HG03025 (cell line): ENCODE measurements around the gene FRYL.

Experiments
- ATAC-seq: cut with Tn5 transposase; IDR thresholded peaks from one replicate; pipeline ENCODE4 v1.9.1; 2021; ENCODE audit warnings: mild to moderate bottlenecking, moderate library complexity; ENCODE audit not compliant: unreplicated experiment, low FRiP score

FRYL gene

DNA sequence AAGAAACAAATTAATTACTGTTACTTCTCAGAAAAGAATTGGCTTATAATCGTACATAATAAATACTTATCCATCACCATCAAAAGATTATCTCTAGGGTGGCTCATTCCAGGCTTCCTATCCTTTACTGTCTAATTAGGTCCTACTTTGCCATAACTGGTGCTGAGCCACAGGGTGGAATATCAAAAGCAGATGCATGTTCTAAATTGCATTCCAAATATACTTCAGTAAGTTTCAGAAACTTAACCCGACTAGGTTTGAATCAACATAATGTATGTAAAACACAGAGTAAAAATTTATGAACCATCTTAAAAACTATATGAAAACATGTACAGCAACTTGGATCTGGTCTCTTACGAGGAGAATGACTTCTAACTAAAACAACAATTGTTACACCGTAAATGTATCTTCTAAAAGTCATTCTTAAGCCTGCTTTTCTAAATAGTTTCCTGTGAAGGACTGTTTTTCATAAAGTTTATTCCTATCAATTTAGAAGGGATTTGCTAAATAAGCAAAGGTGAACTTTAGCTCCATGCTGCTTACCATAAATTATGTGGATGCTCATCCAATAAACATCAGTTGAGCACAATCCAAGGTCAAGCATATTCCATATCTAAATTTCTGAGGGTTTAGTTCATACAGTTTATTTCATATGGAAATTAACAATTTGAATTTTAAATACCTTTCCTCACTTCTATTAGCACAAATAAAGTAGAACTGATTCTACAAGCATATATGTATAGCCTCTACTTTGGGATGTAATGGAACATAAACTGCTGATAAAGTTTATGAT lies 276.6 kb downstream of the FRYL start:
- no peak for ATAC-seq

DNA sequence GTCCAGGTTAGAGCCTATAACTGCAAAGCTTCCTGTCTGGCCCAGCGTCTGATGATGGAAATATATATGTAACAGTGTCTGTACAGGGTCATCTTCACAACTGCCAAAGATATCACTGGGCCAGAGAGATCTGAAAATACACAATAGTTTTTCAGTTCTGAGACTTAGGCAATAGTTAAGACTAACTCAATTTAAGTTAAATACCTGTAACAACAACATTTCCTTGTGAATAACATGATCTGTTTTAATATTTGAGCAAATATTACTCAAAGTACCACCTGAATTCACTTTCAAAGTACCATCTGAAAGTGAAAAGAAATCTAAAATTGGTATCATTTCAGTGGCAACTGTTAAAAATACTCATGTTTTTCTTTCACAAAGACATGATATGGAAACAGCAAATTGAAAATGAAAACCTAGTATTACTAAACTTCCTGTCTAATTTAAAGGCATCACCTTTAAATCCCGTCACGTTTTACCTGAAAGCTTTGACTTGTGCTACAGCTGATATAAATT lies 280.5 kb downstream of the FRYL start:
- peak; percentile 82 for ATAC-seq

DNA sequence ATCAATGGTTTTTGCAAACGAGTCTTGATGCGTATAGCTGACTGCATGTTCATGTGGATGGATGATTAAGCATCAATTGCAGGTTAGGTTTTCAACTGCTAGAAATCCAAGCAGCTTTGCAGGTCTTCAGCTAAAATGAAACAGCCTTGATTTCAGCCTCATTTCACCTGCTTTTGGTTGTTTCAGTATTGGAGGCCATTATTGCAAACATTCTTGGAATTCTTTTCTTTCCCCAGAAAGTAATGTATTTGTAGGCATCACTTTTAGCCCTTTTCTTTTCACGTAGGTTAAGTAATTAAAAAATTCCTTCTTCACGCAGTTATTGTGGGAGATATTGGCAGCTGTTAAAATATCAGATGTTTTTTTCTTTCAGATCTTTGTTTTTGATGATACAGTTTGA lies 281.2 kb downstream of the FRYL start:
- no peak for ATAC-seq

DNA sequence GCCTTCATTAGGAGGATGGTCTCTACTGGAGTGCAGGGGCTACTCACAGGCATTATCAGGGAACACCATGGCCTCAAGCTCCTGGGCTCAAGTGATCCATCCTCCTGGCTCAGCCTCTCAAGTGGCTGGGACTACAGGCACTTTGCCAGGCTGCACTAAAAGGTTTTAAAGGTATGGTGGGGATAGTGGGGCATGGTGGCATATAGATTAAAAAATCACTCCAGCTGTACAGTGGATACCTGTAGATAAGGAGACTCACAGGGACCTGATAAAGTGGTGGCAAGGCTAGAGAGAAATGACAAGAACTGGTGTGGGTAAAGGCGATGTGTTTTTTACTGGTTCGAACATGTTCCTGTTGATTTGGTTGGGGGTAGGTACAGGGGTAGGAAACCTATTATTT lies 284.1 kb downstream of the FRYL start:
- no peak for ATAC-seq

DNA sequence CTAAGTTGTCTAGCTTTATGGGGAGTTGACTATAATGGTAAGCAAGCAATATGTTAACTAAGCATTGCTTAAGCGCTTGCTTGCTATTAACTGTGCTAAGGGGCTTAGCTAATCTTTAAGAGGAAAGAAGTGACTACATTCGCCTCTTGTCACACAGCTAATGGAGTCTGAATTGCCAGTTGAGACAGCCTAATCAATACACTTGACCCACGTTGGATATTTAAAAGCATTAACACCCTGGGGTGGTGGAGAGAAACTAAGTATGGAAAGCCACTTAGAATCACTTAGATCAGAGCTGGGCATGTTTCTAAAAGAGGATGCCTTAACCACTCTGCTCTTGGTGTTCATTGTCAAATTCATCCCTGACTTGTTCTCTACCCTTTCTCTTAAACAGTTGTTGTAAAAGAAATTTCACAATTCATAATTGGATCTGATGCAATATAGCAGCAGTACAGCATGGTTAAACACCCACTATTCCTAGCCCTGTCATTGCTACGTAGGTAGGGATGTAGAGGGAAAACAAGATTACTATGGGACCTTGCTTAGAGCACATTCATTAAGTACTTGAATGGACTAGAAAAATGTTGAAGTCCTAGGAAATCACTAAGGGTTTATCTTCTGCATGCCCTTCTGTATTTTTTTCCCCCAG lies 286.5 kb downstream of the FRYL start:
- ATAC-seq = no peak

DNA sequence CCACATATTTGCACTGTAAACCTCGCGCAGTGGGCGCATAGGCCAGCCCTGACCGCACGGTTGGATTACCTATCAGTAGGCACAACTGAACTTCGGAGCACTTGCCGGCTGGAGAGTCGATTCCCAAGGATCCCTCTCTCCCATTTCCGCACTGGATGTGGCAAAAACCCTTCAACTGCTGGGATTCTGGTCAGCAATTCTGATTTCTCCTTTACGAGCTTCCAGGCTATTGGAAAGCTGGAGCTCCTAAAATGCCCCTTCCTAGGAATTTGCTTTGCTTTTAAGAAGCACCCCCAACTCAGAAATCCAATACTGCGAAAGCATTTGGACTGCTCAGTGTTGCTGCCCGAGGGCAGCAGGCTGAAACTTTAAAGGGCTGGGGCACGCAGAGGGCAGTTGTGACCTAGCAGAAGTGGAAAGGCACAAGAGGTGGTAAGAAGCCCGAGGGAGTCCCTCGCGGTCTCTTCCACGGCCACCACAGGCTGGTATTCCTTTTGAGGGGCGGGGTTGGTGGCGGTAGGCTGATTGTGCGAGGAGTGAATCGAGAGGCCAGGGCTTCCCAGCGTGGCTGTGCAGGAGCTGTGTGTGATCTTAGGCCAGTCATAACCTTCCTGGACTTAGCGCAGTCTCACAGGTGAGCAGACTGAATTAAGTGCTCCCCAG lies 288.4 kb downstream of the FRYL start:
- ATAC-seq = no peak

DNA sequence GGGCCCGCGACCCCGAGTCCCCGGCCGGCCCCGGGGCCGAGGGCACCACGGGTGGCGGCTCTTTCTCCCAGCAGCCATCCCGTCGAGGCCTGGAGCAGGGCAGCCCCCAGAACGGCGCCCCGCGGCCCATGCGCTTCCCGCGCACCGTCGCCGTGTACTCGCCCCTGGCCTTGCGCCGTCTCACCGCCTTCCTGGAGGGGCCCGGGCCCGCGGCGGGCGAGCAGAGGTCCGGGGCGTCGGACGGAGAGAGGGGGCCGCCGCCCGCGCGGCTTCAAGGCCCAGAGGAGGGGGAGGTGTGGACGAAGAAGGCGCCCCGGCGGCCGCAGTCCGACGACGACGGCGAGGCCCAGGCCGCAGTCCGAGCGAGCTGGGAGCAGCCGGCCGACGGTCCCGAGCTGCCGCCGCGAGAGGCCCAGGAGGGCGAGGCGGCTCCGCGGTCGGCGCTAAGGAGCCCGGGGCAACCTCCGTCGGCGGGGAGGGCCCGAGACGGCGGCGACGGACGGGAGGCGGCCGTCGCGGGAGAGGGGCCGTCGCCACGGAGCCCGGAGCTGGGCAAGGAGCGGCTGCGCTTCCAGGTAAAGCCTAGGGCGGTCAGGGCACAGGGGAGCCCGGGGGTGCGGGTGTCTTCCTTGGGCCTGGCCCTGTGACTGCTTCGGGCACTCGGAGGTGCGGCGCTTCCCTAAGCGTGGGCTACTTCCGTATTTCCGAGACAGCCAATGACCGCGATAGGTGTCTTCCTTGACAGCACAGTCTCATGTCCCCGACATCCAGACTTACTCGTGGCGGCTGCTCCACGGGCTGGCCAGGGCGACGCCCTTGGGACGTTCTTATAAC lies 289.2 kb downstream of the FRYL start:
- ATAC-seq = no peak

DNA sequence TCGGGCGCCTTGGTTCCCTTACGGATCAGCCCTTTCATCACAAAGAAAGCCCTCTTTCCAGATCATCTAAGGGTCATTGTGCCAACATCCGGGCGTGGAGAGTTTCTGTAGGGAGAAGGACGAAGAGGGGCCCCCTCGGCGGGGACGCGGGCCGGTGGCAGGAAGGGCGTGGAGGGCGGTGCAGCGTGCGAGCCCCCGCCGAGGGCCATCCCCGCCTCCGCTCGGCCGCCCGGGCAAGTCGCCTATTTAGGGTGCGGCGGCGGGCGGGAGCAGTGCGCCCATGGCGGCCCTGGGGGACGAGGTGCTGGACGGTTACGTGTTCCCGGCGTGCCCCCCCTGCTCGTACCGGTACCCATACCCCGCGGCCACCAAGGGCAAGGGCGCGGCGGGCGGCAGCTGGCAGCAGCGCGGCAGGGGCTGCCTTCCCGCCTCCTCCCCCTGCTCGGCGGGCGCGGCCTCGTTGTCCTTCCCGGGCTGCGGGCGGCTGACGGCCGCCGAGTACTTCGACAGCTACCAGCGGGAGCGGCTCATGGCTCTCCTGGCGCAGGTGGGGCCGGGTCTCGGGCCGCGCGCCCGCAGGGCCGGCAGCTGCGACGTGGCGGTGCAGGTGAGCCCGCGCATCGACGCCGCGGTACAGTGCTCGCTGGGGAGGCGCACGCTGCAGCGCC lies 289.9 kb downstream of the FRYL start, which contains the start of gene ZAR1:
ZAR1 (plus strand) TSS at position 241 of the 668 bp plus-strand sequence; CDS start at position 281, 40 bp downstream.
- ATAC-seq = no peak

DNA sequence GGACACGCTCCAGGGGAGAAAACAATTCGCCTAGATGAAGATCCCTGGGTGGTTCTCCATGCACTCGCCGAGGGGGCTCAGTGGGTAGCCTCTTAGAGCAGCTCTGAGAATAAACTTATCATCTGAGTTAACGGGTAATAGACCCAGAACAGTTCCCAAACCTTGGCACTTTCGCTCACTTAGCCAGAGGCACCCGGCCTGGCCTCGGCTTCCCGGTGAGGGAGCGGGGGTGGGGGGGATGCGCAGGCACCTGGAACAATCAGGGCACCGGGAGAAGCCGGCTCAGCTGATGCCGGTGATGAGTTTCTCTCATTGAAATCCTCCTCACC lies 290.4 kb downstream of the FRYL start:
- ATAC-seq = no peak

DNA sequence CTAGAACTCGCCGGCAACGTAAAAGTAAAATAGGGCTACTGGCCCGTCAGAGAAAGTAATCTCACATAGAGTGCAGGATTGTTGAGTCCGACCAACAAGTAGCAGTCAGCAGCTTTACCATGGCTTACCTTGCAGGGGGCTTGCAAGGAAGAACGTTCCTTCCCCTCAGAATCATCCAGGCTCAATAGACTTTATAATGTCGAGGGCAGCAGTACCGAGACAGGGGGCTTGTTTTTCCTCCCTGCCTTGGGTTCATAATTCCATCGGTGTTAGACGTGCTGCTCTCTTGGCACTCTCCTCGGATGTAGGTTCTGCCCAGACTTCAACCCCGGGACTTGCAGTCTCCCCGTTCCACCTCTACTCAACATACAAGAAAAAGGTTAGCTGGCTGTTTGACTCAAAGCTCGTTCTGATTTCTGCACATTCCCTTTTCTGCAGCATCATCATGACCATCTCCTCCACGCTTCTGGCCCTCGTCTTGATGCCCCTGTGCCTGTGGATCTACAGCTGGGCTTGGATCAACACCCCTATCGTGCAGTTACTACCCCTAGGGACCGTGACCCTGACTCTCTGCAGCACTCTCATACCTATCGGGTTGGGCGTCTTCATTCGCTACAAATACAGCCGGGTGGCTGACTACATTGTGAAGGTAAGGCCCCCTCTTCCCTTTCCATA lies 295.4 kb downstream of the FRYL start:
- ATAC-seq = no peak

DNA sequence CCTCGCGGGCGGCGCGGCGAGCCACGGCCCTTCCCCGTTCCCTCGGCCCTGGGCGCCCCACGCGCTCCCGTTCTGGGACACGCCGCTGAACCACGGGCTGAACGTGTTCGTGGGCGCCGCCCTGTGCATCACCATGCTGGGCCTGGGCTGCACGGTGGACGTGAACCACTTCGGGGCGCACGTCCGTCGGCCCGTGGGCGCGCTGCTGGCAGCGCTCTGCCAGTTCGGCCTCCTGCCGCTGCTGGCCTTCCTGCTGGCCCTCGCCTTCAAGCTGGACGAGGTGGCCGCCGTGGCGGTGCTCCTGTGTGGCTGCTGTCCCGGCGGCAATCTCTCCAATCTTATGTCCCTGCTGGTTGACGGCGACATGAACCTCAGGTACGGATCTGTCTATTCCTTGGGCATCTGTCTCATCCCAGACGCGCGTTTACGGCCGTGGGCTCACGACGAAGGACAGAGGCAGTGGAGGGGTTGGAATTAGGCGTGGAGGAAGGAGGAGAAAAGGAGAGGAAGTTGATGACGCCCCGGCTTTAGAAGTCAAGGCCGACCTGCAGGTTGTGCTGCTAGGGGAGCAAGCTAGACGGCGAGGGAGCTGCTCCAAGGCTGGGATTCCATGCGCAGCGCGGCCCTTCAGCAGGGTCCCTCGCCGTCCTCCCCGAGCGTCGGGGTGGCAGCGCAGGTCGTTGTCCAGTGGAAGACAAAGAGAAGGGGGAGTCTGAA lies 296.1 kb downstream of the FRYL start:
- no peak for ATAC-seq

DNA sequence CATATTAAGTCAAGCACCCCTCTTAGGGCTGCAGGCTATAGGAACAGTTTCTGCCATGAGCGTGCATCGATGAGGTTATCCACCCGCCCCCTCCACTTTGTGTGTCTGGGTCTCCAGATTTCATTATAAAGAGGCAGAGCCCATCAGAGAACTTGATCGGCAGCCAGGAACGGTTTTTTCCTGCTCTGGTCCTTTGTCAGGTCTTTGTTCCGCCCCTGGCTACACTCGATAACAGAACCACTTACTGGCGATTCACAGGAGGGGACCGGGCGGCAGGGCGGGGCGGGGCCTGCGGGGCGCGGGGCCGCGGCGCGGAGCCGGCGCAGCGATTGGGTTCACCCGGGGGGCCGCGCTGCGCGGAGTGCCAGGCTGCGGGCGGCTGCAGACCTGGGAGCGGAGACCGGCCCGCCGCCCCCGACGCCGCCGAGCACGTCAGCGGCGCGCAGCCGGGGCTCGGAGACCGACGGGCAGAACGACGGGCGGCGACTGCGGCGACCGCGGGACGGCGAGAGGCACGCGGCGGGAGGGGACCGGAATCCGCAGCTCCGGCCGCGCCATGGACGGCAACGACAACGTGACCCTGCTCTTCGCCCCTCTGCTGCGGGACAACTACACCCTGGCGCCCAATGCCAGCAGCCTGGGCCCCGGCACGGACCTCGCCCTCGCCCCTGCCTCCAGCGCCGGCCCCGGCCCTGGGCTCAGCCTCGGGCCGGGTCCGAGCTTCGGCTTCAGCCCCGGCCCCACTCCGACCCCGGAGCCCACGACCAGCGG lies 296.9 kb downstream of the FRYL start, which contains the start of gene SLC10A4:
SLC10A4 (plus strand) TSS at position 338 of the 771 bp plus-strand sequence; CDS start at position 557, 219 bp downstream.
- ATAC-seq = no peak

DNA sequence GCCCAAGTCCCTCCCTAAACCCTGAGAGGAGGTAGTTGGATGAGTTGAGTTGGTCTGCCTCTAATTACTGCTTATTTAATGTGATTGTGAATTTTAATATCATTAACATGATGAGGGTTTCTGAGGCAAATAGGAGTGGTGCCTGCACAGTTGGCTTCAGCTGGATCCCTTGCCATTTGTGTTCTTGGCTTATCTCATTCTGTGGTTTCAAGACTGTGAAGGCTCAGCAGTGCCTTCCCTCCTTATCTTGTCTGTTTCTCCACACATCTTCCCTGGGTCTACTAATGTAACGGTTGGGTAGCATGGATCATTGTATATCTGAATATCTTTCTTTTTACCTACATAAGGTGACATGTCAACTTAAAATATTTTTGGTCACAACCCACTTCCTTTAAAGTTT lies 298.5 kb downstream of the FRYL start:
- ATAC-seq = no peak

DNA sequence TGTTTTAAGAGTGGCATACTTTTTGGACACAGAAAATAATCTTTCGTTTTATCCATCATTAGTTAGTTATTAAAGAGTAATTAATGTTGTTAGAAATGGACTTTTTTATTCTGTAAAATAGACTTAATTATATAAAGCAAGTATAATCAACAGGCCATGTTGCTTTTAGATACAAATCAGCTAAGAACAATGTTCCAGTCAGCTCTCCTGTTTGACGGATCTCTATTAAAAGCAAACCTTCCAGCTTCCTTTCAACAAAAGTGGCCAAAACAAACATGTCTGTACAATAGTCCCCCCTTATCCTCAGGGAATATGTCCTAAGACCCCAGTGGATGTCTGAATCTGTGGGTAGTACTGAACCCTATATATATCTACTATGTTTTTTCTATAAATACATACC lies 301.8 kb downstream of the FRYL start:
- no peak for ATAC-seq

DNA sequence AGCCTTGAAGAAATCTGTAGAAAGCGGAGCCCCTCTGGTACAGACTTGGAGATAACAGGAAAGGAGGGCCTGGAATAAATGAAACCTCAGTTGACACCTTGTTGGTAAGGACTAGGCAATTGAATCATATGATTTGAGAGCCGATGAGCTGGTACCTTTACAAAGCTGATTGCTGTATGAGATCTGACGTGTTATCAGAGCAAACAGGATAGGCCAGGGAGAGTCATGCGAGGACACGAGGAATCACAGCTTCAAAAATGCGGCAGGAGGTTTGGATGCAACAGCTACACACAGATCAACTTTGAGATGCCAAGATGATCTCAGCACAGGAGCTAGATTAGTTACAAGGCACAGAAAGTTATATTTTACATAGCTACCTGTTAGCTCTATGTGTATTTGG lies 304.3 kb downstream of the FRYL start:
- no peak for ATAC-seq

DNA sequence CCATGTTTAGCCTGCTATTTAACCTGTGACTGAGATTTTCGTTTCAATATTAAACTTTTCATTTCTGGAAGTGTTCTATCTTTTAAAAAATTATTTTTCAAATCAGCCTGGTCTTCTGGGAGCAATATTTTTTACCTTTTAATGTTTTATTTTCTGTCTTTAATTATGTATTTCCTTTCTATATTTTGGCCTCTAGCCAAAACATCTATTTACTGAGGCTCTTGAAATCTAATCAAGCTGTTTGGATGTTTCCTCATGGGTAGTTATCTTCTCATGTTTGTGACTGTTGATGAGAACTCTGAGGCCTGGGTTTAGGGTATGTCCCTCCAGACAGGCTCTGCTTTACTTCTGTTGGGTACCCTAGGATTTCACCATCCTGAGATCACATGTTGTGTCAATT lies 307.3 kb downstream of the FRYL start:
- no peak for ATAC-seq

DNA sequence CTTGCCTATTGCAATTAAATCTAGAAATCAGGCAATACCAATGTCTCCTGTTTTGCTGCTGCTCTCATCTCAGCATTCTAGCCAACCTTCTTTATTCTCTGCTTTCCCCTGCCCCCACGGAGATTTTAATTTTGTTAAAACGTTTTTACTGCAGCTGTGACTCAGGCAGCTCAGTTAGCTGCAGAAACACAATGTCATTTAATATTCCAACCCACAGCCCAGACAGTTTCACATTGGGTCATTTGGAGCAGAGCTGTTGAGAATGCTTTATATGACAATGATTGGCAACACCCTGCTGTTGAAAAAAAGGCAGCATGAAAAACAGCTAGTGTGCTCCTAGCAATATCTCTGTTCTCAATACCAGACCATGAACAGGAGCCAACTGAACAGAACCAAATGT lies 309.5 kb downstream of the FRYL start:
- no peak for ATAC-seq

DNA sequence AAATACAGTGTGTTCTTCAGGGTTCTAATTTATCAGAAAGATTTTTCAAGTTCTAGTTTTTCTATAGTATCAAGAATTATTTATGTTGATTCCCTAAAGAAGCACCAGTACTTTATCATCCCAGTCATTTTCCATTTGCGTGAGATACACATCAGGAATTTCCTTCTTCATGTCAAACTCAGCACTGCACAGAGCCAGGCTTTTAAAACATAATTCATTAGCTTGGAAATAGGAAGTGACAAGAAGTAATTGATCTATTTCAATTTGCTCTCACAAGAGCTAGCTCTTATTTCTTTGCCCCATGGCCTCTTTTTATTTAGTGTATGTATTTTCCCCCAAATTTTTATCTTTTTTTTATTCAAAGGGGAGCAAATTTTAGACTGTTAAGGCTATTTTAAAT lies 309.9 kb downstream of the FRYL start:
- no peak for ATAC-seq
